ENCODE measurements around the gene SHD.

- TF ChIP-seq CTCF (conservative IDR thresholded peaks at IDR 0.05; ENCODE audit: low read depth in 2 of 2) (no peak), POLR2AphosphoS5 (IDR thresholded peaks at IDR 0.05; ENCODE audit: low read depth) (no peak), NANOG (IDR thresholded peaks at IDR 0.05; ENCODE audit: borderline replicate concordance) (no peak), EZH2 (IDR thresholded peaks at IDR 0.05; ENCODE audit: low read depth, unreplicated experiment) (no peak), EZH2phosphoT487 (IDR thresholded peaks at IDR 0.05; ENCODE audit: unreplicated experiment) (no peak), CREB1 (CRISPR knock-in tag; IDR thresholded peaks at IDR 0.05; ENCODE audit: low read depth) (no peak), ZNF114 (CRISPR knock-in tag; IDR thresholded peaks at IDR 0.05) (no peak), JUNB (IDR thresholded peaks at IDR 0.05; ENCODE audit: unreplicated experiment) (no peak), ETS1 (IDR thresholded peaks at IDR 0.05) (no peak), ZNF331 (CRISPR knock-in tag; IDR thresholded peaks at IDR 0.05; ENCODE audit: low read depth) (no peak), ZNF462 (CRISPR knock-in tag; IDR thresholded peaks at IDR 0.05) (no peak)
- TF ChIP-seq, protein P1, sequence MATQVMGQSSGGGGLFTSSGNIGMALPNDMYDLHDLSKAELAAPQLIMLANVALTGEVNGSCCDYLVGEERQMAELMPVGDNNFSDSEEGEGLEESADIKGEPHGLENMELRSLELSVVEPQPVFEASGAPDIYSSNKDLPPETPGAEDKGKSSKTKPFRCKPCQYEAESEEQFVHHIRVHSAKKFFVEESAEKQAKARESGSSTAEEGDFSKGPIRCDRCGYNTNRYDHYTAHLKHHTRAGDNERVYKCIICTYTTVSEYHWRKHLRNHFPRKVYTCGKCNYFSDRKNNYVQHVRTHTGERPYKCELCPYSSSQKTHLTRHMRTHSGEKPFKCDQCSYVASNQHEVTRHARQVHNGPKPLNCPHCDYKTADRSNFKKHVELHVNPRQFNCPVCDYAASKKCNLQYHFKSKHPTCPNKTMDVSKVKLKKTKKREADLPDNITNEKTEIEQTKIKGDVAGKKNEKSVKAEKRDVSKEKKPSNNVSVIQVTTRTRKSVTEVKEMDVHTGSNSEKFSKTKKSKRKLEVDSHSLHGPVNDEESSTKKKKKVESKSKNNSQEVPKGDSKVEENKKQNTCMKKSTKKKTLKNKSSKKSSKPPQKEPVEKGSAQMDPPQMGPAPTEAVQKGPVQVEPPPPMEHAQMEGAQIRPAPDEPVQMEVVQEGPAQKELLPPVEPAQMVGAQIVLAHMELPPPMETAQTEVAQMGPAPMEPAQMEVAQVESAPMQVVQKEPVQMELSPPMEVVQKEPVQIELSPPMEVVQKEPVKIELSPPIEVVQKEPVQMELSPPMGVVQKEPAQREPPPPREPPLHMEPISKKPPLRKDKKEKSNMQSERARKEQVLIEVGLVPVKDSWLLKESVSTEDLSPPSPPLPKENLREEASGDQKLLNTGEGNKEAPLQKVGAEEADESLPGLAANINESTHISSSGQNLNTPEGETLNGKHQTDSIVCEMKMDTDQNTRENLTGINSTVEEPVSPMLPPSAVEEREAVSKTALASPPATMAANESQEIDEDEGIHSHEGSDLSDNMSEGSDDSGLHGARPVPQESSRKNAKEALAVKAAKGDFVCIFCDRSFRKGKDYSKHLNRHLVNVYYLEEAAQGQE (IDR thresholded peaks at IDR 0.05; ENCODE audit: unreplicated experiment): no peak
These were observed 17.1 kb downstream of the SHD start for GRCh38 chr19:4295972-4296771.

Measured in GM23338 (cell line).